SK-MEL-5 (cell line): ENCODE data around the gene INSR. TPM values are rescaled to one million over a fixed set of nuclear protein-coding genes. Genes with fewer than 3 reads are reported as not detected.

ENCODE experiments used
- DNase-seq: peaks from one replicate; pipeline ENCODE4 v3.0.0-alpha.2; 2016; ENCODE audit warnings: low read depth, low spot score
- in situ Hi-C: cut with HindIII; loops from 2 replicates; pipeline ENCODE4 v1.10.0; 2016; ENCODE audit warnings: low sequenced_read_pairs, high pct_unique_total_duplicates, low pct_unique_long_range_greater_than_20kb
- total RNA-seq: library from RNA; depleted of rRNA; stranded (reverse); fragments of >200 nt; shearing (Covaris generic); gene quantifications from 2 replicates; pipeline ENCODE4 v1.2.3, GENCODE V29; 2014

INSR gene
- total RNA-seq, 1 experiment from 2014 or later: 11.3 TPM

- no peak for DNase-seq
- in situ Hi-C loops: no loop called here
These were observed 10.0 kb upstream of the INSR start for GRCh38 chr19:7304200-7304599.

GRCh38 chr19:7303470-7303869 is 9.3 kb upstream of the INSR start:
- in situ Hi-C loops: no loop called here
- DNase-seq: no peak

- in situ Hi-C loops: no loop called here
- DNase-seq: no peak
These were observed 7.3 kb upstream of the INSR start for GRCh38 chr19:7301525-7301924.

- in situ Hi-C loops: no loop called here
These were observed 3.5 kb upstream of the INSR start for GRCh38 chr19:7297742-7298141.

GRCh38 chr19:7295912-7296536 is 1.8 kb upstream of the INSR start:
- DNase-seq: no peak
- in situ Hi-C loops: no loop called here

More at GRCh38 chr19:7297742-7298141, 3.5 kb upstream of the INSR start:
- no peak for DNase-seq

GRCh38 chr19:7294558-7295212 is 471 bp upstream of the INSR start:
- peak; percentile 54 for DNase-seq
- in situ Hi-C loops: no loop called here

GRCh38 chr19:7292950-7293761 is 1.1 kb downstream of the INSR start:
- DNase-seq: no peak
- in situ Hi-C loops: no loop called here

- DNase-seq: no peak
- in situ Hi-C loops: no loop called here
These were observed 1.8 kb downstream of the INSR start for GRCh38 chr19:7292352-7292949.

- in situ Hi-C loops: no loop called here
These were observed 5.2 kb downstream of the INSR start for GRCh38 chr19:7288977-7289376.

GRCh38 chr19:7288131-7288530 is 6.1 kb downstream of the INSR start:
- in situ Hi-C loops: no loop called here
- DNase-seq: no peak

More at GRCh38 chr19:7288977-7289376, 5.2 kb downstream of the INSR start:
- no peak for DNase-seq

- in situ Hi-C loops: no loop called here
- DNase-seq: no peak
These were observed 6.5 kb downstream of the INSR start for GRCh38 chr19:7287722-7288121.

- in situ Hi-C loops: no loop called here
These were observed 13.1 kb downstream of the INSR start for GRCh38 chr19:7280940-7281666.

GRCh38 chr19:7272856-7273578 is 21.2 kb downstream of the INSR start:
- DNase-seq: peak; percentile 28
- in situ Hi-C loops: no loop called here

More at GRCh38 chr19:7280940-7281666, 13.1 kb downstream of the INSR start:
- DNase-seq: no peak

GRCh38 chr19:7268705-7269098 is 25.5 kb downstream of the INSR start:
- no peak for DNase-seq
- in situ Hi-C loops: no loop called here

- in situ Hi-C loops: no loop called here
- no peak for DNase-seq
These were observed 26.2 kb downstream of the INSR start for GRCh38 chr19:7267792-7268704.

GRCh38 chr19:7266832-7267231 is 27.4 kb downstream of the INSR start:
- in situ Hi-C loops: no loop called here
- no peak for DNase-seq
